Choroid plexus epithelial cell (primary cell): Measurements from ENCODE around the gene ICE2.

Experiments
- DNase-seq: peaks from one replicate; pipeline ENCODE4 v3.0.0-alpha.2; 2010; ENCODE audit warnings: low read depth
- H3K4me3 ChIP-seq: 2 replicates; pipeline ENCODE4 v1.5.1; 2011; ENCODE audit warnings: low read depth, mild to moderate bottlenecking, control low read depth, low read length, moderate library complexity
- TF ChIP-seq, protein P1 (sequence below): conservative IDR thresholded peaks from 2 replicates; pipeline ENCODE4 v1.5.1; 2011; ENCODE audit warnings: low read depth, mild to moderate bottlenecking, control low read depth, inconsistent platforms, low read length, moderate library complexity

The ICE2 gene, protein sequence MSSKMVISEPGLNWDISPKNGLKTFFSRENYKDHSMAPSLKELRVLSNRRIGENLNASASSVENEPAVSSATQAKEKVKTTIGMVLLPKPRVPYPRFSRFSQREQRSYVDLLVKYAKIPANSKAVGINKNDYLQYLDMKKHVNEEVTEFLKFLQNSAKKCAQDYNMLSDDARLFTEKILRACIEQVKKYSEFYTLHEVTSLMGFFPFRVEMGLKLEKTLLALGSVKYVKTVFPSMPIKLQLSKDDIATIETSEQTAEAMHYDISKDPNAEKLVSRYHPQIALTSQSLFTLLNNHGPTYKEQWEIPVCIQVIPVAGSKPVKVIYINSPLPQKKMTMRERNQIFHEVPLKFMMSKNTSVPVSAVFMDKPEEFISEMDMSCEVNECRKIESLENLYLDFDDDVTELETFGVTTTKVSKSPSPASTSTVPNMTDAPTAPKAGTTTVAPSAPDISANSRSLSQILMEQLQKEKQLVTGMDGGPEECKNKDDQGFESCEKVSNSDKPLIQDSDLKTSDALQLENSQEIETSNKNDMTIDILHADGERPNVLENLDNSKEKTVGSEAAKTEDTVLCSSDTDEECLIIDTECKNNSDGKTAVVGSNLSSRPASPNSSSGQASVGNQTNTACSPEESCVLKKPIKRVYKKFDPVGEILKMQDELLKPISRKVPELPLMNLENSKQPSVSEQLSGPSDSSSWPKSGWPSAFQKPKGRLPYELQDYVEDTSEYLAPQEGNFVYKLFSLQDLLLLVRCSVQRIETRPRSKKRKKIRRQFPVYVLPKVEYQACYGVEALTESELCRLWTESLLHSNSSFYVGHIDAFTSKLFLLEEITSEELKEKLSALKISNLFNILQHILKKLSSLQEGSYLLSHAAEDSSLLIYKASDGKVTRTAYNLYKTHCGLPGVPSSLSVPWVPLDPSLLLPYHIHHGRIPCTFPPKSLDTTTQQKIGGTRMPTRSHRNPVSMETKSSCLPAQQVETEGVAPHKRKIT

DNA sequence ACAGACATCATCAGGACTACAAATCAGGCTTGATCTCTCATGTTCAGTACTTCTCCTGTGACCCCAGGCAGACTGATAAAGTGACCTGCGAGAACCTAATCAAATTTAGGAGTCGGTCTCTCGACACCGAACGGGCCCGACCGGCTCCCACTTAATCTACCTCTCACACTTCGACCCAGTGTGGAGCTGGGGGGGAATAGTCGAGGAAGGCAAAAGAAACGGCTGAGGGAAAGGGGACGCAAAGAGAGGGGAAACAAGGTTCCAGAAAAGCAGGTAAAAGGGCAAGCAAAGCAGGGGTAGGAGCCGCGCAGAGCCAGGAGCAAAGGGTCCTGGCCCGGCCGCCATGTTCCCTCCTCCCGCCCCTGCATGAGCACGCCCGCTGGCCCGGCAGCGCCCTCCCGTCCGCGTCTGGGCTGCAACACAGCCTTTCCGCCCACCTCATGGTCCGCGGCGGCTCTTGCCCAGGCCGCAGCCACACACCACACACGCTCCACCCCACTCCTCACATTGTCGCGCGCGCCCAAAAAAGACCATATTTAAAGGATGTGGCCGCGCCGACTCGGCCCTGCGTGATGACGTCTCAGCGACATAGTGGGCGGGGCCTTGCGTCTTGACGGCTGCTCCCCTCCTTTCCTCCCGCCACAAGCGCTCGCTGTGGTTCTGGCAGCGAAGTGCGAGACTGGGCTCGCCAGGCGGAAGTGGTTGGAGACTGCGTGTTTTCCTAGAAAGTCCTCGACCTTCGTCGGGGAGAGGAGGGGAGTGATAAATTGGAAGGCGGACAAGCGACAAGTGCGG lies at the start of gene ICE2:
TSS of gene ICE2 (minus strand) at position 577 of the 795 bp plus-strand sequence. CDS start 1,165 bp downstream, outside the sequence.
- H3K4me3 ChIP-seq, result peak within 1 kb of the TSS; percentile 86
- DNase-seq, result peak; percentile 95
- TF ChIP-seq, protein P1, sequence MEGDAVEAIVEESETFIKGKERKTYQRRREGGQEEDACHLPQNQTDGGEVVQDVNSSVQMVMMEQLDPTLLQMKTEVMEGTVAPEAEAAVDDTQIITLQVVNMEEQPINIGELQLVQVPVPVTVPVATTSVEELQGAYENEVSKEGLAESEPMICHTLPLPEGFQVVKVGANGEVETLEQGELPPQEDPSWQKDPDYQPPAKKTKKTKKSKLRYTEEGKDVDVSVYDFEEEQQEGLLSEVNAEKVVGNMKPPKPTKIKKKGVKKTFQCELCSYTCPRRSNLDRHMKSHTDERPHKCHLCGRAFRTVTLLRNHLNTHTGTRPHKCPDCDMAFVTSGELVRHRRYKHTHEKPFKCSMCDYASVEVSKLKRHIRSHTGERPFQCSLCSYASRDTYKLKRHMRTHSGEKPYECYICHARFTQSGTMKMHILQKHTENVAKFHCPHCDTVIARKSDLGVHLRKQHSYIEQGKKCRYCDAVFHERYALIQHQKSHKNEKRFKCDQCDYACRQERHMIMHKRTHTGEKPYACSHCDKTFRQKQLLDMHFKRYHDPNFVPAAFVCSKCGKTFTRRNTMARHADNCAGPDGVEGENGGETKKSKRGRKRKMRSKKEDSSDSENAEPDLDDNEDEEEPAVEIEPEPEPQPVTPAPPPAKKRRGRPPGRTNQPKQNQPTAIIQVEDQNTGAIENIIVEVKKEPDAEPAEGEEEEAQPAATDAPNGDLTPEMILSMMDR, result no peak

DNA sequence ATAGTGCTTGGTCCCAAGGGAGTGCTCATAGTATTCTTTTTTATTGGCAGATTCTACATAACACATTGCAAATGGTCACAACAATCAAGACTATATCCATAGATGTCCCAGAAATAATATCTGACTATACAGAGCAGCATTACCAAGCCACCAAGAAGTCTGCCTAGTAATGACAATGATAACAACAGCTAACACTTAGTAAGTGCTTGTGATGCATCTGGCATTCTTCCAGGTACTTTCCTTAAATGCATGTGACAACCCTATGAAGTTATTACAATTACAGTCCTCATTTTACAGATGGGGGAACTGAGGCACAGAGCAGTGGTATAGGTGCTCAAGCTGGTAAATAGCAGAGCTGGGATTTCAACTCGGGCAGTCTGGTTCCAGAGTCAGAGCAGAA lies 49.6 kb upstream of the ICE2 start:
- no peak overlapping the region for H3K4me3 ChIP-seq
- TF ChIP-seq, protein P1, result no peak
- peak; percentile 56 for DNase-seq

DNA sequence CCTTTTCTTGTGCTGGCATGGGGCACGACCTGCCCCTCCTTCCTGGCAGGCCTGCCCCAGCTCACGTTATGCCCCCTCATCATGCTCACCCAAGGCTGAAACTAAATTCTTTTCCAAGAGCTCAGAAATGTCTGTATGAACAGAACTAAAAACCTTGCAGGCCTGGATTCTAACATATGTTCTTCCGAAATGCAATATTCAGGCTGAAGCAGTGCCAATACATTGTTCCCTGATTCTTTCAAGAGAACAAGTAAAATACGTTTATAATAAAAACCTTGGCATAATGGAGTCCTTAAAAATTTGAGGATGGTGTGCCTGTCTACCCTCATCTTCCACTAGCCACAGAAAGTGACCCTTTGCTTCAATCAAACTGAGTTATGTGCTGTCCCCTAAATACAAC lies 48.5 kb upstream of the ICE2 start:
- H3K4me3 ChIP-seq, result no peak overlapping the region
- TF ChIP-seq, protein P1, result no peak

DNA sequence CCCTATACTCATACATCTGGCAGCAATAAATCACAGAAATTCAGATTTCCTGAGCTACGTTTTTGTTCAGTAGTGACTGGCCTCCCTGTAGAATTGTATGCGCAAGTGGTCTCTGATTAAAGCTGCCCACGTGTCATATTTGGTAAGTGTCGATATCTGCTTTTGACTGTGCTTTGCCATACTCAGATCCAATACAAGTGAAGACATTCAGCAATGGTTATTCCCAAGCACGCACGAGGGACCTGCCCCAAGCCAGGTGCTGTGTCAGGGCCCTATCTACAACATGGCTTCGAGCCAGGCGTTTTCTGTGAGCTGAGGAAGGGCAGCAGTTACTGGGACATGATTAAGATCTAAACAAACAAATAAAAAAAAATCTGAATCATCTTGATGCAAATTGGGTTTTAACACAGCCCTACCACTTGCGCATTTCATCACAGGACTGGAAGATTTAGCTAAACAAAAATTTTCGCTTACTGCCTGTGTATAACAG lies 47.2 kb upstream of the ICE2 start:
- H3K4me3 ChIP-seq, result no peak overlapping the region
- no peak for DNase-seq
- TF ChIP-seq, protein P1, result no peak

More for the DNA sequence above, 48.5 kb upstream of the ICE2 start:
- no peak for DNase-seq

DNA sequence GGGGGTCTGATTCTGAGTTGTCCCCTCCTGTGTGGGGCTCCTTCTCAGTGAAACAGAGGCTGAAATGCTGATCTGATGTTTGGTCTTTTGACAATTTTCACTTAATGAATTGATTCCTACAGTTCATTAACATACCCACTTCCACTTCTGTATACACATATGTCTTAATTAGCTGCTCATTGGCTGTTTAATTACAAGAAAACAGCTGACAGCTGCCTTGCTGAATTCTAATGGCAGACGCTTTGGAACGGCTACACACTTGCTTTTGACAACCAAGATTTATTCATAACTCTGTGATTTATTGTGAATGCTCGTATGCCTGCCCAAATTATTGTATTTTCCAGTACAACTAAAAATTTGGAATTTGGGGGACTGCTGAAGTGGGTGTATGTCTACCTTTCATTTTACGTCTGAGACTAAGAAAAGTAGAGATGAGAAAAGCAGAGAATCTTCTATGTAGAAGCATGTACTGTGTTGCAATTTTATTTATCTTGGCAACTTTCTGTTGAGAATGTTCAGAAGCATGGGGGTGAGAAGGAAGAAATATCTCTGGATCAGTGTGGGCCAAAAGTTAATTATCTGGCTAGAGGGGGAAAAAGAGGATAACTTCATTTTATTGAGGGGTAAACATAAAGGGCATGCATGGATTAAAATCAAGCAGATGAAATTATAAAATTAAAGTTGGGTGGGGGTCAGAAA lies 46.5 kb upstream of the ICE2 start:
- peak; percentile 52 for DNase-seq
- H3K4me3 ChIP-seq, result no peak overlapping the region
- TF ChIP-seq, protein P1, result no peak

DNA sequence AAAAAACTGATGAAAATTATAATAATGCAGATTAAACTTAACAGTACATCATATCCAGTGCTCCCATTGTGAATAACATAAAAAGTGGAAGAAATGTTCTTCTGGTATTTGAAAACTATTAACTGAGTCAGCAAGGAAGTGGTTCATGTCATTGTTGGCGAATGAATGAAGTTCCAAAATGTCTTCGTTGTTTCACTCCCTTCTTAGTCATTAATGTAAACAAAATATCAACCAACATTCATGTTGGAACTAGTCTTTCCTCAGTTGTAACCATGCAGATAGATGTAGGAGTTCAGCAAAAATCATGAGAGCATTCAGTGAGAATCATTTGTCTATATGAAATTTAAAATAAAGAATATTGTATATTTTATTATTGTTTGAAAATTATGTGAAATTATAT lies 44.1 kb upstream of the ICE2 start:
- peak; percentile 33 for DNase-seq
- H3K4me3 ChIP-seq, result no peak overlapping the region
- TF ChIP-seq, protein P1, result no peak
